HepG2 (cell line): Measurements from ENCODE around the gene CMTM8. TPM values are rescaled to one million over a fixed set of nuclear protein-coding genes. Genes with fewer than 3 reads are reported as not detected.

Experiments
- HDAC1 ChIP-seq: sonication (generic); formaldehyde crosslinking; IDR thresholded peaks from 2 replicates; pipeline ENCODE4 v1.5.1; 2020; ENCODE audit warnings: mild to moderate bottlenecking, missing genetic modification reagents
- KLF16 ChIP-seq, 2 experiments: sonication (generic) in 1 of 2; formaldehyde crosslinking in 1 of 2; IDR thresholded peaks; 2 replicates each; pipeline versions ENCODE4 v1.6.1 to v1.8.0; 2016 to 2023; ENCODE audit warnings: missing genetic modification reagents in 2 of 2, missing compliant biosample characterization in 1 of 2
- KLF9 ChIP-seq: IDR thresholded peaks from 2 replicates; pipeline ENCODE4 v1.6.1; 2016; ENCODE audit warnings: low read depth
- NFE2 ChIP-seq: sonication (generic); formaldehyde crosslinking; IDR thresholded peaks from 2 replicates; pipeline ENCODE4 v1.4.0; 2020; ENCODE audit warnings: missing genetic modification reagents
- SMYD3 ChIP-seq: sonication (generic); formaldehyde crosslinking; IDR thresholded peaks from 2 replicates; pipeline ENCODE4 v1.8.1; 2023; ENCODE audit warnings: mild to moderate bottlenecking, missing genetic modification reagents
- SNAPC2 ChIP-seq: sonication (generic); formaldehyde crosslinking; IDR thresholded peaks from 2 replicates; pipeline ENCODE4 v1.8.1; 2022; ENCODE audit warnings: mild to moderate bottlenecking, missing genetic modification reagents
- ZNF224 ChIP-seq: sonication (generic); formaldehyde crosslinking; IDR thresholded peaks from 2 replicates; pipeline ENCODE4 v1.5.0; 2020; ENCODE audit warnings: mild to moderate bottlenecking, missing genetic modification reagents
- ZNF260 ChIP-seq: sonication (generic); formaldehyde crosslinking; IDR thresholded peaks from 2 replicates; pipeline ENCODE4 v1.4.0; 2020; ENCODE audit warnings: missing genetic modification reagents, low read depth, mild to moderate bottlenecking, borderline replicate concordance
- ZNF703 ChIP-seq: sonication (generic); formaldehyde crosslinking; IDR thresholded peaks from 2 replicates; pipeline ENCODE4 v1.5.1; 2020; ENCODE audit warnings: missing genetic modification reagents, mild to moderate bottlenecking, moderate library complexity, borderline replicate concordance
- polyA plus RNA-seq, 8 experiments: library from polyadenylated mRNA; depleted of rRNA in 3 of 8; stranded (reverse) in 7 of 8; unstranded in 1 of 8; fragments of >200 nt; fragmentation: Illumina TruSeq in 4 of 8; extraction: Trizol in 4 of 8; gene quantifications; 2 replicates each; pipeline versions ENCODE4 v1.2.1 to v1.2.3, GENCODE V29; 2011 to 2016; ENCODE audit warnings: low read depth in 4 of 8, missing spikeins in 1 of 8, mixed read lengths in 1 of 8; ENCODE audit not compliant: insufficient read depth in 1 of 8
- total RNA-seq, 5 experiments: library from RNA; depleted of rRNA; stranded (reverse); fragments of >200 nt; fragmentation: Illumina TruSeq; extraction: Trizol; gene quantifications; 2 replicates each; pipeline ENCODE4 v1.2.3, GENCODE V29; 2016; ENCODE audit warnings: low read depth in 1 of 5
- TF ChIP-seq, protein P1 (sequence below): sonication (generic); formaldehyde crosslinking; conservative IDR thresholded peaks from 2 replicates; pipeline ENCODE4 v1.4.0; 2020; ENCODE audit warnings: mild to moderate bottlenecking, missing genetic modification reagents, moderate library complexity
- TF ChIP-seq, protein P2 (sequence below): sonication (generic); formaldehyde crosslinking; IDR thresholded peaks from 2 replicates; pipeline ENCODE4 v1.5.0; 2020; ENCODE audit warnings: missing genetic modification reagents
- TF ChIP-seq, protein P3 (sequence below), 2 experiments: fragments of 450-650 bp in 1 of 2; sonication (generic) in 1 of 2; formaldehyde crosslinking in 1 of 2; IDR thresholded peaks; 2 replicates each; pipeline versions ENCODE4 v1.6.1 to v1.8.0; 2016 to 2022; ENCODE audit warnings: antibody characterized with exemption in 1 of 2, mild to moderate bottlenecking in 1 of 2, missing genetic modification reagents in 1 of 2
- TF ChIP-seq, protein P4 (sequence below): sonication (generic); formaldehyde crosslinking; IDR thresholded peaks from 2 replicates; pipeline ENCODE4 v1.4.0; 2020; ENCODE audit warnings: missing genetic modification reagents

The CMTM8 gene
- total and polyA plus RNA-seq, 2 of the 13 experiments (the other 11 are each of a cell fraction or from before 2014, with no cell fraction given) = 8.9 to 15.8 TPM

DNA sequence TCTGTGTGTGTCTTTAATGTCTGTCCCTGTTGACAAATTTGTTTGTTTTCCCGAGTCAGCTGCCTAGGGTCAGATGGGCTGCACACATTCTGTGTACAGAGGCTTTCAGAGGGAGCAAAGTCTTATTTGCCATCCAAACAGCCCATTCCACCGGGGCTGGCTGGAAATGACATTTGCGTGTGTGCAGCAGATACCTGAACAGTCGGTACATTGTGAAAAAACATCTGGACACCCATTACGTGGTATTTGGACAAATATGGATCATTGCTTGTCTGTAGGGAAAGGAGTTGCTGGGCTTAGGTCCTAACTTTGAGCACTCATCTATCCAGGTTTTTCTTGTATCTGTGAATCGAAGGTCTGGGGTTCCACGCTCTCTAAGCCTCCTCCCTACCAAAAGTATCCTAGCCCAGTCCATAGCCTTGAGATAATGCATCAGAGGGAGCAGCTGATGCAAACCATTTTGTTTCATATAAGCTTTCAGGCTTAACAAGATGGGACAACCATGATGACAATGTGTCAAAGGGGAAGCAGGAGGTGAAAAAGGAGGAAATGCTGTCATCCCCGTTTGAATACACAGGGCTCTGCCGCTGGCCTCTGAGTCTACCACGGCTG lies 22.2 kb upstream of the CMTM8 start (continued):
- TF ChIP-seq ZNF260 (CRISPR knock-in tag) = no peak
- TF ChIP-seq KLF16 (CRISPR knock-in tag; IDR thresholded peaks at IDR 0.05) = peak in 1 of 2 experiments; percentile 98; a peak in 2 of 4 replicates
- TF ChIP-seq HDAC1 (CRISPR knock-in tag) = peak; percentile 97
- TF ChIP-seq ZNF703 (CRISPR knock-in tag) = 0 out of 2 replicates have a peak, but pooled peaks have one; percentile 62
- no peak for TF ChIP-seq ZNF224 (CRISPR knock-in tag)
- TF ChIP-seq, protein P1, sequence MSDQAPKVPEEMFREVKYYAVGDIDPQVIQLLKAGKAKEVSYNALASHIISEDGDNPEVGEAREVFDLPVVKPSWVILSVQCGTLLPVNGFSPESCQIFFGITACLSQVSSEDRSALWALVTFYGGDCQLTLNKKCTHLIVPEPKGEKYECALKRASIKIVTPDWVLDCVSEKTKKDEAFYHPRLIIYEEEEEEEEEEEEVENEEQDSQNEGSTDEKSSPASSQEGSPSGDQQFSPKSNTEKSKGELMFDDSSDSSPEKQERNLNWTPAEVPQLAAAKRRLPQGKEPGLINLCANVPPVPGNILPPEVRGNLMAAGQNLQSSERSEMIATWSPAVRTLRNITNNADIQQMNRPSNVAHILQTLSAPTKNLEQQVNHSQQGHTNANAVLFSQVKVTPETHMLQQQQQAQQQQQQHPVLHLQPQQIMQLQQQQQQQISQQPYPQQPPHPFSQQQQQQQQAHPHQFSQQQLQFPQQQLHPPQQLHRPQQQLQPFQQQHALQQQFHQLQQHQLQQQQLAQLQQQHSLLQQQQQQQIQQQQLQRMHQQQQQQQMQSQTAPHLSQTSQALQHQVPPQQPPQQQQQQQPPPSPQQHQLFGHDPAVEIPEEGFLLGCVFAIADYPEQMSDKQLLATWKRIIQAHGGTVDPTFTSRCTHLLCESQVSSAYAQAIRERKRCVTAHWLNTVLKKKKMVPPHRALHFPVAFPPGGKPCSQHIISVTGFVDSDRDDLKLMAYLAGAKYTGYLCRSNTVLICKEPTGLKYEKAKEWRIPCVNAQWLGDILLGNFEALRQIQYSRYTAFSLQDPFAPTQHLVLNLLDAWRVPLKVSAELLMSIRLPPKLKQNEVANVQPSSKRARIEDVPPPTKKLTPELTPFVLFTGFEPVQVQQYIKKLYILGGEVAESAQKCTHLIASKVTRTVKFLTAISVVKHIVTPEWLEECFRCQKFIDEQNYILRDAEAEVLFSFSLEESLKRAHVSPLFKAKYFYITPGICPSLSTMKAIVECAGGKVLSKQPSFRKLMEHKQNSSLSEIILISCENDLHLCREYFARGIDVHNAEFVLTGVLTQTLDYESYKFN (CRISPR knock-in tag) = peak; percentile 100
- TF ChIP-seq, protein P2, sequence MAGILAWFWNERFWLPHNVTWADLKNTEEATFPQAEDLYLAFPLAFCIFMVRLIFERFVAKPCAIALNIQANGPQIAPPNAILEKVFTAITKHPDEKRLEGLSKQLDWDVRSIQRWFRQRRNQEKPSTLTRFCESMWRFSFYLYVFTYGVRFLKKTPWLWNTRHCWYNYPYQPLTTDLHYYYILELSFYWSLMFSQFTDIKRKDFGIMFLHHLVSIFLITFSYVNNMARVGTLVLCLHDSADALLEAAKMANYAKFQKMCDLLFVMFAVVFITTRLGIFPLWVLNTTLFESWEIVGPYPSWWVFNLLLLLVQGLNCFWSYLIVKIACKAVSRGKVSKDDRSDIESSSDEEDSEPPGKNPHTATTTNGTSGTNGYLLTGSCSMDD (CRISPR knock-in tag) = no peak
- TF ChIP-seq NFE2 (CRISPR knock-in tag) = no peak
- peak; percentile 81; the same call in 1 of the 2 replicates for TF ChIP-seq KLF9
- TF ChIP-seq, protein P3, sequence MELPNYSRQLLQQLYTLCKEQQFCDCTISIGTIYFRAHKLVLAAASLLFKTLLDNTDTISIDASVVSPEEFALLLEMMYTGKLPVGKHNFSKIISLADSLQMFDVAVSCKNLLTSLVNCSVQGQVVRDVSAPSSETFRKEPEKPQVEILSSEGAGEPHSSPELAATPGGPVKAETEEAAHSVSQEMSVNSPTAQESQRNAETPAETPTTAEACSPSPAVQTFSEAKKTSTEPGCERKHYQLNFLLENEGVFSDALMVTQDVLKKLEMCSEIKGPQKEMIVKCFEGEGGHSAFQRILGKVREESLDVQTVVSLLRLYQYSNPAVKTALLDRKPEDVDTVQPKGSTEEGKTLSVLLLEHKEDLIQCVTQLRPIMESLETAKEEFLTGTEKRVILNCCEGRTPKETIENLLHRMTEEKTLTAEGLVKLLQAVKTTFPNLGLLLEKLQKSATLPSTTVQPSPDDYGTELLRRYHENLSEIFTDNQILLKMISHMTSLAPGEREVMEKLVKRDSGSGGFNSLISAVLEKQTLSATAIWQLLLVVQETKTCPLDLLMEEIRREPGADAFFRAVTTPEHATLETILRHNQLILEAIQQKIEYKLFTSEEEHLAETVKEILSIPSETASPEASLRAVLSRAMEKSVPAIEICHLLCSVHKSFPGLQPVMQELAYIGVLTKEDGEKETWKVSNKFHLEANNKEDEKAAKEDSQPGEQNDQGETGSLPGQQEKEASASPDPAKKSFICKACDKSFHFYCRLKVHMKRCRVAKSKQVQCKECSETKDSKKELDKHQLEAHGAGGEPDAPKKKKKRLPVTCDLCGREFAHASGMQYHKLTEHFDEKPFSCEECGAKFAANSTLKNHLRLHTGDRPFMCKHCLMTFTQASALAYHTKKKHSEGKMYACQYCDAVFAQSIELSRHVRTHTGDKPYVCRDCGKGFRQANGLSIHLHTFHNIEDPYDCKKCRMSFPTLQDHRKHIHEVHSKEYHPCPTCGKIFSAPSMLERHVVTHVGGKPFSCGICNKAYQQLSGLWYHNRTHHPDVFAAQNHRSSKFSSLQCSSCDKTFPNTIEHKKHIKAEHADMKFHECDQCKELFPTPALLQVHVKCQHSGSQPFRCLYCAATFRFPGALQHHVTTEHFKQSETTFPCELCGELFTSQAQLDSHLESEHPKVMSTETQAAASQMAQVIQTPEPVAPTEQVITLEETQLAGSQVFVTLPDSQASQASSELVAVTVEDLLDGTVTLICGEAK (IDR thresholded peaks at IDR 0.05) = no peak
- TF ChIP-seq, protein P3 (CRISPR knock-in tag; IDR thresholded peaks at IDR 0.05) = peak; percentile 50; the same call in 1 of the 2 replicates
- peak; percentile 78; the same call in 1 of the 2 replicates for TF ChIP-seq SMYD3 (CRISPR knock-in tag)
- TF ChIP-seq, protein P4, sequence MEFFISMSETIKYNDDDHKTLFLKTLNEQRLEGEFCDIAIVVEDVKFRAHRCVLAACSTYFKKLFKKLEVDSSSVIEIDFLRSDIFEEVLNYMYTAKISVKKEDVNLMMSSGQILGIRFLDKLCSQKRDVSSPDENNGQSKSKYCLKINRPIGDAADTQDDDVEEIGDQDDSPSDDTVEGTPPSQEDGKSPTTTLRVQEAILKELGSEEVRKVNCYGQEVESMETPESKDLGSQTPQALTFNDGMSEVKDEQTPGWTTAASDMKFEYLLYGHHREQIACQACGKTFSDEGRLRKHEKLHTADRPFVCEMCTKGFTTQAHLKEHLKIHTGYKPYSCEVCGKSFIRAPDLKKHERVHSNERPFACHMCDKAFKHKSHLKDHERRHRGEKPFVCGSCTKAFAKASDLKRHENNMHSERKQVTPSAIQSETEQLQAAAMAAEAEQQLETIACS (CRISPR knock-in tag) = no peak
- peak; percentile 83; the same call in 1 of the 2 replicates for TF ChIP-seq SNAPC2 (CRISPR knock-in tag)
